ENCODE results near the gene DCAF5.

DCAF5 gene

DNA sequence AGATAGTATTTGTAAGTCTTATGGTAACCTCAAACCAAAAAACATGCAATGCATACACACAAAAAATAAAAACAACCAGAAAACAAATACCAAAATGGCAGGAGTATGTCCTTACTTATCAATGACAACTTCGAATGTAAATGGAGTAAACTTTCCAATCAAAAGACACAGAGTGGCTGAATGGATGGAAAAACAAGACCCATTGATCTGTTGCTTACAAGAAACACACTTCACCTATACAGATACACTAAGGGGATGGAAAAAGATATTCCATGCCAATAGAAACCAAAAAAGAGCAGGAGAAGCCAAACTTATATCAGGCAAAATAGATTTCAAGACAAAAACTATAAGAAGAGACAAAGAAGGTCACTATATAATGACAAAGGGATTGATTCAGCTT, 8.7 kb upstream of the DCAF5 start:
- no peak for TF ChIP-seq JUND (IDR thresholded peaks at IDR 0.05; ENCODE audit: low read depth)
- in situ Hi-C loops (cut with HindIII; ENCODE audit: low pct_unique_long_range_greater_than_20kb, low sequenced_read_pairs), result no loop called here

DNA sequence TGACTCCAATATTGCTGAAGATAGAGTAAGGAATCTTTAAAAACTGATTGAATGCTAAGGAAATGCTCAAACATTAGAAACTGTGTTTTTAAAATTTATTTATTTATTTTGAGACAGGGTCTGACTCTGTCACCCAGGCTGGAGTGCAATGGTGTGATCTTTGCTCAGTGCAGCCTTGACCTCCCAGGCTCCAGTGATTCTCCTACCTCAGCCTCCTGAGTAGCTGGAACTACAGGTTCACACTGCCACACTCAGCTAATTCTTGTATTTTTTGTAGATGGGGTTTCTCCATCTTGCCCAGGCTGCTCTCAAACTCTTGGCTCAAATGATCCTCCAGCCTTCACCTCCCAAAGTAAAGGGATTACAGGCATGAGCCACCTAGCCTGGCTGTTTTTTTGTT, 3.3 kb upstream of the DCAF5 start:
- in situ Hi-C loops (cut with HindIII; ENCODE audit: low pct_unique_long_range_greater_than_20kb, low sequenced_read_pairs), result no loop called here
- no peak for TF ChIP-seq JUND (IDR thresholded peaks at IDR 0.05; ENCODE audit: low read depth)
- DNase-seq (ENCODE audit: low read depth in 1 of 2, low spot score in 1 of 2), result no peak

More for the DNA sequence above, 8.7 kb upstream of the DCAF5 start:
- DNase-seq (ENCODE audit: low read depth in 1 of 2, low spot score in 1 of 2), result no peak

GRCh38 chr14:69154779-69155178, 1.9 kb upstream of the DCAF5 start:
- peak; percentile 66 to 71 for DNase-seq (ENCODE audit: low read depth in 1 of 2, low spot score in 1 of 2)
- TF ChIP-seq JUND (IDR thresholded peaks at IDR 0.05; ENCODE audit: low read depth), result no peak
- in situ Hi-C loops (cut with HindIII; ENCODE audit: low pct_unique_long_range_greater_than_20kb, low sequenced_read_pairs), result no loop called here

- peak in 1 of 2 experiments; percentile 22 for DNase-seq (ENCODE audit: low read depth in 1 of 2, low spot score in 1 of 2)
- in situ Hi-C loops (cut with HindIII; ENCODE audit: low pct_unique_long_range_greater_than_20kb, low sequenced_read_pairs), result no loop called here
- TF ChIP-seq JUND (IDR thresholded peaks at IDR 0.05; ENCODE audit: low read depth), result no peak
Observed at GRCh38 chr14:69153873-69154270, 953 bp upstream of the DCAF5 start.

DNA sequence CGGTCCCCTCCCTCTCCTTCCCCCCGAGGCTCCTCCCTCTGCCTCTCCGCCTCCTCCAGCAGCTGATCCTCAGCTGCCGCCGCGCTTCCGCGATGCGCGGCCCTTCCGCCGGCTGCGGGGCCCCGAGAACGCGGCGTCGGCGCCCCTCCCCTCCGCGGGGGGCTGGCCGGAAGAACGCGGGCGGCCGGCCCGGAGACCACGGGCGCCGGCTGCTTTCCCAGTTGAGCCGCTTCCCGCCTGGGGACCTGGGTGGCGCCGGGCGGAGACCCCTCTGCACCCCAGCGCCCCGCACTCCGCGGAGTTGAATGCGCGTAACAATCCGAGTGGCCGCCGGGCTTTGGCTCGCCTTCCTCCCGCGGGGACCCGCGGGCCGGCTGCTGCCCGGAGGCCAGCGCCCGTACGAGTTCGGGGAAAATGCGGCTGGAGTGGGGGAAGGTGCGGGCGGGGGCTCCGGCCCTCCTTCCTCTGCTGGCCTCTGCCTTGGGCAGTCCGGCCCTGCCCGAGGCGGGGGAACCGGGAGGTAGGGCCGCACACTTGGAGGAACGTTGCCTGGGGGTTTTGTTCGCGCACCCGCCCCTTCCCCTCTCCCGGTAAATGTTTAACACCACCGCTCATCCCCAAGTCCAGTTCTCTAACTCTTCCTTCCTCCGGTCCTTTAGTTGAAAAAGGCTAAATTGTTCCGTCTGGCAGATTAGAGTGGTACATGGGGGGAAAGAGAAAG, 393 bp upstream of the DCAF5 start:
- DNase-seq (ENCODE audit: low read depth in 1 of 2, low spot score in 1 of 2), result peak; percentile 3 to 99
- in situ Hi-C loops (cut with HindIII; ENCODE audit: low pct_unique_long_range_greater_than_20kb, low sequenced_read_pairs), result no loop called here
- no peak for TF ChIP-seq JUND (IDR thresholded peaks at IDR 0.05; ENCODE audit: low read depth)

GRCh38 chr14:69152181-69152901, 578 bp downstream of the DCAF5 start:
- DNase-seq (ENCODE audit: low read depth in 1 of 2, low spot score in 1 of 2), result peak; percentile 48 to 79
- in situ Hi-C loops (cut with HindIII; ENCODE audit: low pct_unique_long_range_greater_than_20kb, low sequenced_read_pairs), result no loop called here
- no peak for TF ChIP-seq JUND (IDR thresholded peaks at IDR 0.05; ENCODE audit: low read depth)

DNA sequence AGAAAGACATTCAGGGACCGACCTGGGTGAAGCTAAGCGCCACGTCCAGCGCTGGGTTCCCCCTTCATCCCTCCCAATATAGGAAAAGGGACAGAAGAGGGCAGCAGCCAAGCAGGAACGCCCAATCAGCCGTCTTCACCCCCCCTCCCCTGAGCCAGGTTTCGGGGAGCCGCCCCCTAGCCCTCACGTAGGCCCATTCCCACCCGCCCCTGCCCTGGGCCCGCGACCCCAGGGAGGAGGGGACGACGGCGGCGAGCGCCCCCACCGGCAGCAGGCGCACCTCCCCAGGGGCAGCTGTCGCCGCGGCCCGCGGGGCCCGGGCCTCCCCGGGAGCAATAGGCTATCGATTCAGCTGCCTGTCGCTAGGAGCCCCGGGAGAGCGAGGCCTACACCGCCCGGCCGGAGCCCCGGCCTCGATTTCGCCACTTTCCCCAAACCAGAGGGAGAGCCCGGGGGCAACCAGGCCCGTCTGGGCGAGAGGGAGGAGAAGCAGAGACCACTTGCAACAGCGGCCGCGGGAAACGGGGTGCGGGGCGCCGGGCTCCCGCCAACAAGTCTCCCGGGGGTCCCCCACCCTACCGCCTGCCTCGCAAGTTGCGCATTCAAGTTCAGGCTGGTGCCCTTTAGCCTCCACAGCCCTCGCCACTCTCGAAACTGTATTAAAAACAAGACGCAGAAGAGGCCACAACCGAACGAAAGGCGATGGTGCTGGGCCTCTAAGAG, 1.3 kb downstream of the DCAF5 start:
- in situ Hi-C loops (cut with HindIII; ENCODE audit: low pct_unique_long_range_greater_than_20kb, low sequenced_read_pairs), result no loop called here
- peak; percentile 72 to 79 for DNase-seq (ENCODE audit: low read depth in 1 of 2, low spot score in 1 of 2)
- no peak for TF ChIP-seq JUND (IDR thresholded peaks at IDR 0.05; ENCODE audit: low read depth)

GRCh38 chr14:69149461-69150244, 3.3 kb downstream of the DCAF5 start:
- TF ChIP-seq JUND (IDR thresholded peaks at IDR 0.05; ENCODE audit: low read depth), result no peak

GRCh38 chr14:69142101-69142500, 10.8 kb downstream of the DCAF5 start:
- TF ChIP-seq JUND (IDR thresholded peaks at IDR 0.05; ENCODE audit: low read depth), result no peak
- in situ Hi-C loops (cut with HindIII; ENCODE audit: low pct_unique_long_range_greater_than_20kb, low sequenced_read_pairs), result no loop called here
- no peak for DNase-seq (ENCODE audit: low read depth in 1 of 2, low spot score in 1 of 2)

More at GRCh38 chr14:69149461-69150244, 3.3 kb downstream of the DCAF5 start:
- DNase-seq (ENCODE audit: low read depth in 1 of 2, low spot score in 1 of 2), result no peak
- in situ Hi-C loops (cut with HindIII; ENCODE audit: low pct_unique_long_range_greater_than_20kb, low sequenced_read_pairs), result no loop called here

GRCh38 chr14:69141550-69141949, 11.4 kb downstream of the DCAF5 start:
- DNase-seq (ENCODE audit: low read depth in 1 of 2, low spot score in 1 of 2), result no peak
- TF ChIP-seq JUND (IDR thresholded peaks at IDR 0.05; ENCODE audit: low read depth), result no peak
- in situ Hi-C loops (cut with HindIII; ENCODE audit: low pct_unique_long_range_greater_than_20kb, low sequenced_read_pairs), result no loop called here

GRCh38 chr14:69139743-69140142, 13.2 kb downstream of the DCAF5 start:
- TF ChIP-seq JUND (IDR thresholded peaks at IDR 0.05; ENCODE audit: low read depth), result no peak
- no peak for DNase-seq (ENCODE audit: low read depth in 1 of 2, low spot score in 1 of 2)
- in situ Hi-C loops (cut with HindIII; ENCODE audit: low pct_unique_long_range_greater_than_20kb, low sequenced_read_pairs), result no loop called here

GRCh38 chr14:69137843-69138535, 14.9 kb downstream of the DCAF5 start:
- in situ Hi-C loops (cut with HindIII; ENCODE audit: low pct_unique_long_range_greater_than_20kb, low sequenced_read_pairs), result no loop called here
- no peak for TF ChIP-seq JUND (IDR thresholded peaks at IDR 0.05; ENCODE audit: low read depth)
- DNase-seq (ENCODE audit: low read depth in 1 of 2, low spot score in 1 of 2), result no peak
